K562 (cell line): ENCODE data around the gene GATM. TPM values are rescaled to one million over a fixed set of nuclear protein-coding genes. Genes with fewer than 3 reads are reported as not detected.

Experiments
- ATAC-seq: fragments of 200-7000 bp; cut with Tn5 transposase; 3 replicates; pipeline ENCODE4 v1.9.1; 2020; ENCODE audit warnings: moderate library complexity
- BruUV-seq: library from RNA; stranded (reverse); fragments of 400-500 nt; replicated peaks from 2 replicates; lab custom pipeline; 2021; lab: Mats Ljungman, UMichigan
- CTCF ChIA-PET: fragments of 300-600 bp; formaldehyde crosslinking; extraction: SDS; loops from one replicate; lab custom pipeline; 2021; ENCODE audit warnings: low intra/inter-chr PET ratio; lab: Yijun Ruan, JAX
- POLR2A ChIA-PET: fragments of 300-600, 350-650 bp; sonication (Branson Sonifier 250); formaldehyde crosslinking; extraction: SDS; loops from one replicate; lab custom pipeline; 2021; ENCODE audit warnings: antibody characterized with exemption, inconsistent platforms; lab: Yijun Ruan, JAX
- DNase-seq, 4 experiments: peaks; one replicate each; pipeline versions ENCODE4 v3.0.0 to v3.0.0-alpha.2; 2011 to 2018; ENCODE audit warnings: low spot score in 3 of 4, mixed read lengths in 3 of 4; ENCODE audit errors: extremely low read depth in 1 of 4
- FAIRE-seq: peaks from 2 replicates; lab custom pipeline; 2011; peaks lifted over from hg19 to GRCh38; lab: Jason Lieb, UNC
- H2AFZ ChIP-seq: 2 replicates; pipeline ENCODE4 v1.6.0; 2011; ENCODE audit warnings: low read depth, low read length, control low read depth, inconsistent platforms
- H3K27ac ChIP-seq: fragments of 200-600 bp; 3 replicates; pipeline ENCODE4 v1.8.0; 2011; ENCODE audit warnings: low read depth, mild to moderate bottlenecking, control low read depth, inconsistent platforms, low read length, moderate library complexity, mixed read lengths; ENCODE audit errors: extremely low read depth
- H3K27me3 ChIP-seq, 2 experiments: fragments of 300-600 bp in 1 of 2; 2 replicates in 1 of 2; 3 replicates in 1 of 2; pipeline versions ENCODE4 v1.6.0 to v1.8.0; 2011; ENCODE audit warnings: inconsistent platforms in 2 of 2, low read length in 2 of 2, mild to moderate bottlenecking in 1 of 2, mixed read lengths in 1 of 2, moderate library complexity in 1 of 2; ENCODE audit not compliant: control insufficient read depth in 2 of 2, insufficient read depth in 2 of 2
- H3K36me3 ChIP-seq: fragments of 300-600 bp; 3 replicates; pipeline ENCODE4 v1.8.0; 2011; ENCODE audit warnings: mild to moderate bottlenecking, low read length, inconsistent platforms; ENCODE audit not compliant: control insufficient read depth, insufficient read depth
- H3K4me1 ChIP-seq, 2 experiments: fragments of 200-600 bp in 1 of 2; replicated peaks in 1 of 2; 2 replicates in 1 of 2; 3 replicates in 1 of 2; pipeline versions ENCODE4 v1.5.1 to v1.8.0; 2011; ENCODE audit warnings: inconsistent platforms in 2 of 2, low read length in 2 of 2, mild to moderate bottlenecking in 1 of 2, mixed read lengths in 1 of 2, moderate library complexity in 1 of 2; ENCODE audit not compliant: control insufficient read depth in 2 of 2, insufficient read depth in 2 of 2
- H3K4me2 ChIP-seq: 2 replicates; pipeline ENCODE4 v1.6.1; 2011; ENCODE audit warnings: low read length, control low read depth, inconsistent platforms, mixed read lengths; ENCODE audit not compliant: insufficient read depth
- H3K4me3 ChIP-seq: fragments of 200-600 bp; sonication (generic), shearing (Covaris generic); 2 replicates; pipeline ENCODE4 v1.5.1; 2016; ENCODE audit warnings: control low read depth, inconsistent platforms
- H3K79me2 ChIP-seq: fragments of 200-600 bp; 3 replicates; pipeline ENCODE4 v1.8.0; 2011; ENCODE audit warnings: low read length, inconsistent platforms; ENCODE audit not compliant: control insufficient read depth, insufficient read depth
- H3K9ac ChIP-seq, 2 experiments: 2 replicates each; pipeline versions ENCODE4 v1.6.0 to v1.6.1; 2011; ENCODE audit warnings: low read depth in 2 of 2, low read length in 2 of 2, control low read depth in 1 of 2, inconsistent platforms in 1 of 2, mild to moderate bottlenecking in 1 of 2, mixed read lengths in 1 of 2; ENCODE audit not compliant: insufficient read depth in 1 of 2
- H3K9me1 ChIP-seq: one replicate; pipeline ENCODE4 v1.6.0; 2011; ENCODE audit warnings: inconsistent platforms, mild to moderate bottlenecking, low read length, moderate library complexity; ENCODE audit not compliant: control insufficient read depth, insufficient read depth
- H3K9me3 ChIP-seq: replicated peaks from 2 replicates; pipeline ENCODE4 v1.5.1; 2011; ENCODE audit warnings: low read depth, low read length, inconsistent platforms; ENCODE audit not compliant: control insufficient read depth, insufficient read depth
- H4K20me1 ChIP-seq: replicated peaks from 2 replicates; pipeline ENCODE4 v1.6.1; 2011; ENCODE audit warnings: low read length, inconsistent platforms, mixed read lengths; ENCODE audit not compliant: control insufficient read depth, insufficient read depth
- CHD2 ChIP-seq: IDR thresholded peaks from 2 replicates; pipeline ENCODE4 v1.6.1; 2011; ENCODE audit warnings: low read depth, low read length
- ETV1 ChIP-seq: fragments of 450-650 bp; conservative IDR thresholded peaks from 2 replicates; pipeline ENCODE4 v1.6.1; 2016; ENCODE audit warnings: missing genetic modification characterization, control low read depth, low read depth, missing compliant biosample characterization
- GTF2A2 ChIP-seq: IDR thresholded peaks from 2 replicates; pipeline ENCODE4 v1.6.1; 2016; ENCODE audit warnings: mild to moderate bottlenecking, missing genetic modification characterization, missing compliant biosample characterization
- HDAC6 ChIP-seq: IDR thresholded peaks from 2 replicates; pipeline ENCODE4 v1.6.1; 2012; ENCODE audit warnings: low read depth, mild to moderate bottlenecking, control low read depth, inconsistent platforms, low read length, moderate library complexity
- KLF1 ChIP-seq: fragments of 450-650 bp; IDR thresholded peaks from 2 replicates; pipeline ENCODE4 v1.6.1; 2016; ENCODE audit warnings: missing genetic modification characterization, missing compliant biosample characterization
- PCBP1 ChIP-seq: fragments of 200-400 bp; formaldehyde crosslinking; IDR thresholded peaks from 2 replicates; pipeline ENCODE4 v1.6.1; 2018; ENCODE audit warnings: mild to moderate bottlenecking, low read depth, low read length; ENCODE audit not compliant: poor library complexity, severe bottlenecking
- RBM34 ChIP-seq: fragments of 200-400 bp; formaldehyde crosslinking; IDR thresholded peaks from 2 replicates; pipeline ENCODE4 v1.6.1; 2018; ENCODE audit warnings: low read length, borderline replicate concordance; ENCODE audit not compliant: insufficient read depth
- SETDB1 ChIP-seq: IDR thresholded peaks from one replicate; pipeline ENCODE4 v1.6.1; 2012; ENCODE audit warnings: low read length, control low read depth, inconsistent platforms
- TRIM28 ChIP-seq: fragments of 450-650 bp; IDR thresholded peaks from 2 replicates; pipeline ENCODE4 v1.6.1; 2017
- ZNF274 ChIP-seq: IDR thresholded peaks from 2 replicates; pipeline ENCODE4 v1.6.1; 2011; ENCODE audit warnings: low read depth, mild to moderate bottlenecking, low read length, moderate library complexity, borderline replicate concordance
- ZNF41 ChIP-seq: fragments of 250-450 bp; sonication (Bioruptor Pico); conservative IDR thresholded peaks from 2 replicates; pipeline ENCODE4 v1.4.0; 2020; ENCODE audit warnings: mild to moderate bottlenecking
- WGBS: fragments of 100-300 bp; shearing (Covaris generic); methylation state at CpG from one replicate; pipeline ENCODE4 v1.1.6; 2016; ENCODE audit warnings: low coverage, mixed read lengths; ENCODE audit not compliant: insufficient coverage; ENCODE audit errors: missing lambda C conversion rate; 5-methylcytosine and 5-hydroxymethylcytosine counted together
- in situ Hi-C: fragments of 300-500 bp; cut with MboI; formaldehyde crosslinking; loops from 4 replicates; pipeline ENCODE4 v1.15.0; 2018; ENCODE audit warnings: inconsistent platforms, mixed read lengths
- intact Hi-C: fragments of 100-400 bp; cut with micrococcal nuclease; formaldehyde crosslinking; loops from 2 replicates; pipeline ENCODE4 v1.14.2; 2022
- polyA plus RNA-seq, 8 experiments: library from polyadenylated mRNA; depleted of rRNA in 4 of 8; stranded (reverse) in 5 of 8; unstranded in 3 of 8; fragments of >200 nt; fragmentation: Nextera tagmentation in 2 of 8; fragmentation: Illumina TruSeq in 1 of 8; extraction: Ambion mirVana in 2 of 8; extraction: Trizol in 1 of 8; gene quantifications; 2 replicates each; pipeline versions ENCODE4 v1.2.1 to v1.2.3, GENCODE V29; 2011 to 2014; ENCODE audit warnings: inconsistent platforms in 1 of 8, missing spikeins in 1 of 8
- total RNA-seq, 7 experiments: library from RNA; depleted of rRNA in 6 of 7; stranded (reverse); fragments of >200 nt in 6 of 7; fragmentation: Illumina TruSeq in 2 of 7; extraction: Trizol in 2 of 7; gene quantifications; 2 replicates each; pipeline versions ENCODE4 v1.2.1 to v1.2.3, GENCODE V29; 2011 to 2021; ENCODE audit warnings: low replicate concordance in 1 of 7
- TF ChIP-seq, protein P1 (sequence below): sonication (generic); formaldehyde crosslinking; IDR thresholded peaks from 2 replicates; pipeline ENCODE4 v1.8.0; 2022; ENCODE audit warnings: mild to moderate bottlenecking, low read depth, missing genetic modification reagents
- TF ChIP-seq, protein P2 (sequence below): fragments of 450-650 bp; IDR thresholded peaks from 2 replicates; pipeline ENCODE4 v1.6.1; 2014; ENCODE audit warnings: low read depth, mild to moderate bottlenecking, moderate library complexity, borderline replicate concordance
- TF ChIP-seq, protein P3 (sequence below): sonication (generic); formaldehyde crosslinking; IDR thresholded peaks from 2 replicates; pipeline ENCODE4 v1.8.0; 2022; ENCODE audit warnings: mild to moderate bottlenecking, missing genetic modification reagents
- TF ChIP-seq, protein P4 (sequence below): sonication (generic); formaldehyde crosslinking; IDR thresholded peaks from 2 replicates; pipeline ENCODE4 v1.8.0; 2022; ENCODE audit warnings: mild to moderate bottlenecking, missing genetic modification reagents

GATM gene
- total and polyA plus RNA-seq, 9 of the 15 experiments (the other 6 are each of a cell fraction or from before 2014, with no cell fraction given), result 0.11 to 1.1 (median 0.65) TPM

DNA sequence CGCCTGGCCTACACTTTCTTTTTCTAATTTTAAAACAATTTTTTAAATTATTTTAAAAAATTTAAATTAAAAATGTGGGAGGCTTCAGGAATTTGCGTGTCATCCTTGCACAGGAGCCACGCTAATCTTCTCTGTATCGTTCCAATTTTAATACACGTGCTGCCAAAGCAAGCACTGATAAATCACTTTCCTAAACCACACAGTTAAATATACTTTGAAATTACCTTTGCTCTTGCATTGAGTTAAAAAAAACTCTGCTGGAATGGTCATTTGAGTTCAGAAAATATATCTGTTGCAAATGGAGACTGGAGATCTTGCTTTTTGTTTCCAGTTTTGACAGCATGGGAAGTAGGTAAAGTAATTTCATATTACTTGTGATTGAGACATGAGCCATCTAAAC lies 23.6 kb downstream of the GATM start:
- H3K27me3 ChIP-seq, result peaks cover 4 to 10% of the 10 kb centered on the region in 2 experiments; a peak in 3 of 5 replicates
- no peak overlapping the region for H3K27ac ChIP-seq
- no peak for ATAC-seq
- H3K4me2 ChIP-seq, result no peak overlapping the region
- H3K4me3 ChIP-seq, result no peak overlapping the region
- no peak overlapping the region for H3K9ac ChIP-seq
- no peaks in the 10 kb centered on the region for H3K9me1 ChIP-seq
- intact Hi-C loops (no loop called here), in situ Hi-C loops (no loop called here)
- ChIA-PET CTCF (interaction anchor here (0.6 kb wide), 1 partner anchor 804 kb away, joined by 3 read pairs; no protein-coding TSS in a partner anchor), POLR2A (no interaction called here)
- H2AFZ ChIP-seq, result no peak overlapping the region
- no peak for DNase-seq
- no peaks in the 10 kb centered on the region for H4K20me1 ChIP-seq
- no peaks in the 10 kb centered on the region for H3K36me3 ChIP-seq
- TF ChIP-seq, protein P1, sequence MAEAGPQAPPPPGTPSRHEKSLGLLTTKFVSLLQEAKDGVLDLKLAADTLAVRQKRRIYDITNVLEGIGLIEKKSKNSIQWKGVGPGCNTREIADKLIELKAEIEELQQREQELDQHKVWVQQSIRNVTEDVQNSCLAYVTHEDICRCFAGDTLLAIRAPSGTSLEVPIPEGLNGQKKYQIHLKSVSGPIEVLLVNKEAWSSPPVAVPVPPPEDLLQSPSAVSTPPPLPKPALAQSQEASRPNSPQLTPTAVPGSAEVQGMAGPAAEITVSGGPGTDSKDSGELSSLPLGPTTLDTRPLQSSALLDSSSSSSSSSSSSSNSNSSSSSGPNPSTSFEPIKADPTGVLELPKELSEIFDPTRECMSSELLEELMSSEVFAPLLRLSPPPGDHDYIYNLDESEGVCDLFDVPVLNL (CRISPR knock-in tag), result no peak
- TF ChIP-seq PCBP1 (no peak), RBM34 (no peak), SETDB1 (no peak), HDAC6 (no peak), ZNF41 (CRISPR knock-in tag) (no peak), ZNF274 (no peak), CHD2 (no peak), KLF1 (no peak), ETV1 (tag) (no peak), GTF2A2 (tag) (no peak), TRIM28 (no peak)
- TF ChIP-seq, protein P2, sequence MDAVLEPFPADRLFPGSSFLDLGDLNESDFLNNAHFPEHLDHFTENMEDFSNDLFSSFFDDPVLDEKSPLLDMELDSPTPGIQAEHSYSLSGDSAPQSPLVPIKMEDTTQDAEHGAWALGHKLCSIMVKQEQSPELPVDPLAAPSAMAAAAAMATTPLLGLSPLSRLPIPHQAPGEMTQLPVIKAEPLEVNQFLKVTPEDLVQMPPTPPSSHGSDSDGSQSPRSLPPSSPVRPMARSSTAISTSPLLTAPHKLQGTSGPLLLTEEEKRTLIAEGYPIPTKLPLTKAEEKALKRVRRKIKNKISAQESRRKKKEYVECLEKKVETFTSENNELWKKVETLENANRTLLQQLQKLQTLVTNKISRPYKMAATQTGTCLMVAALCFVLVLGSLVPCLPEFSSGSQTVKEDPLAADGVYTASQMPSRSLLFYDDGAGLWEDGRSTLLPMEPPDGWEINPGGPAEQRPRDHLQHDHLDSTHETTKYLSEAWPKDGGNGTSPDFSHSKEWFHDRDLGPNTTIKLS, result no peak
- TF ChIP-seq, protein P3, sequence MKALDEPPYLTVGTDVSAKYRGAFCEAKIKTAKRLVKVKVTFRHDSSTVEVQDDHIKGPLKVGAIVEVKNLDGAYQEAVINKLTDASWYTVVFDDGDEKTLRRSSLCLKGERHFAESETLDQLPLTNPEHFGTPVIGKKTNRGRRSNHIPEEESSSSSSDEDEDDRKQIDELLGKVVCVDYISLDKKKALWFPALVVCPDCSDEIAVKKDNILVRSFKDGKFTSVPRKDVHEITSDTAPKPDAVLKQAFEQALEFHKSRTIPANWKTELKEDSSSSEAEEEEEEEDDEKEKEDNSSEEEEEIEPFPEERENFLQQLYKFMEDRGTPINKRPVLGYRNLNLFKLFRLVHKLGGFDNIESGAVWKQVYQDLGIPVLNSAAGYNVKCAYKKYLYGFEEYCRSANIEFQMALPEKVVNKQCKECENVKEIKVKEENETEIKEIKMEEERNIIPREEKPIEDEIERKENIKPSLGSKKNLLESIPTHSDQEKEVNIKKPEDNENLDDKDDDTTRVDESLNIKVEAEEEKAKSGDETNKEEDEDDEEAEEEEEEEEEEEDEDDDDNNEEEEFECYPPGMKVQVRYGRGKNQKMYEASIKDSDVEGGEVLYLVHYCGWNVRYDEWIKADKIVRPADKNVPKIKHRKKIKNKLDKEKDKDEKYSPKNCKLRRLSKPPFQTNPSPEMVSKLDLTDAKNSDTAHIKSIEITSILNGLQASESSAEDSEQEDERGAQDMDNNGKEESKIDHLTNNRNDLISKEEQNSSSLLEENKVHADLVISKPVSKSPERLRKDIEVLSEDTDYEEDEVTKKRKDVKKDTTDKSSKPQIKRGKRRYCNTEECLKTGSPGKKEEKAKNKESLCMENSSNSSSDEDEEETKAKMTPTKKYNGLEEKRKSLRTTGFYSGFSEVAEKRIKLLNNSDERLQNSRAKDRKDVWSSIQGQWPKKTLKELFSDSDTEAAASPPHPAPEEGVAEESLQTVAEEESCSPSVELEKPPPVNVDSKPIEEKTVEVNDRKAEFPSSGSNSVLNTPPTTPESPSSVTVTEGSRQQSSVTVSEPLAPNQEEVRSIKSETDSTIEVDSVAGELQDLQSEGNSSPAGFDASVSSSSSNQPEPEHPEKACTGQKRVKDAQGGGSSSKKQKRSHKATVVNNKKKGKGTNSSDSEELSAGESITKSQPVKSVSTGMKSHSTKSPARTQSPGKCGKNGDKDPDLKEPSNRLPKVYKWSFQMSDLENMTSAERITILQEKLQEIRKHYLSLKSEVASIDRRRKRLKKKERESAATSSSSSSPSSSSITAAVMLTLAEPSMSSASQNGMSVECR (CRISPR knock-in tag), result no peak
- TF ChIP-seq, protein P4, sequence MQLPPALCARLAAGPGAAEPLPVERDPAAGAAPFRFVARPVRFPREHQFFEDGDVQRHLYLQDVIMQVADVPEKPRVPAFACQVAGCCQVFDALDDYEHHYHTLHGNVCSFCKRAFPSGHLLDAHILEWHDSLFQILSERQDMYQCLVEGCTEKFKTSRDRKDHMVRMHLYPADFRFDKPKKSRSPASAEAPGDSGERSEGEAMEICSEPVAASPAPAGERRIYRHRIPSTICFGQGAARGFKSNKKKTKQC, result no peak
- no TSS peak for BruUV-seq
- WGBS, result 0% methylated on average over 5 of the region's 5 CpGs
- FAIRE-seq, result no peak
- no peaks in the 10 kb centered on the region for H3K9me3 ChIP-seq
- H3K4me1 ChIP-seq, result no peaks in the 10 kb centered on the region
- H3K79me2 ChIP-seq, result no peaks in the 10 kb centered on the region
